ENCODE results near the gene NRDC. TPM values are rescaled to one million over a fixed set of nuclear protein-coding genes. Genes with fewer than 3 reads are reported as not detected.

Gene NRDC
- total RNA-seq, 4 donors from 2014 or later = 63.4 to 116 (median 87.1) TPM

DNA sequence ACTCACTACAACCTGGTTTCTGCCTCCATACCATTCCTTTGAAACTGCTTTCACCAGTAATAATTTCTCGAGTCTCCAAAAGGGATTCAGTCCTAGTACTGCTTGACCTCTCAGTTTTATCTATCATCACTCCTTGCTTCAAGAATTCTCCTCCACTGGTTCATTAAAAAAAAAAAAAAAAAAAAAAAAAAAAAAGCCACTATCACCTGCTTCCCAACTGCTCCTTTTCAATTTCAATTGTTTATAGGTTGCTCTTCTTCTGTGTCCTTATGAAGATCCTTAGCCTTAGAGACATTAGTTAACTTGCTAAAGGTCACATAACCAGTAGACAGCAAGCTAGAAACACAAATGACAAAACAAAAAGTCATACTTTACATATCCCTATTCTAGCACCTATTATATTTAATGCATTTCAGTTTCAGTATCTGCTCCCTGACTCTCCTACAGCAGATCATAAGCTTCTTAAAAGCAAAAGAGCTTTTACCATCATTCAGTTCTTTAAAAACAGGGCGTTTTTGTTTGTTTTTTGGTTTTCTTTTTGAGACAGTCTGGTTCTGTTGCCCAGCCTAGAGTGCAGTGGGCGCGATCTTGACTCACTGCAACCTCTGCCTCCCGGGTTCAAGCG lies 7.1 kb downstream of the NRDC start:
- no peaks in the 10 kb centered on the region for H3K36me3 ChIP-seq
- no peaks in the 10 kb centered on the region for H3K27me3 ChIP-seq
- H3K27ac ChIP-seq = no peak overlapping the region
- peaks cover 16 to 30% (median 26%) of the 10 kb centered on the region in 4 donors for H3K4me1 ChIP-seq
- WGBS, 2 donors (ENCODE audit: low coverage in 1 of 2) = 94% methylated on average over 2 to 6 of the region's 6 CpGs
- H3K9me3 ChIP-seq = no peaks in the 10 kb centered on the region
- in situ Hi-C loops (cut with MboI; ENCODE audit: low pct_ligation_motif_present in 1 of 4, low pct_unique_long_range_greater_than_20kb in 1 of 4, low sequenced_read_pairs in 3 of 4) = no loop called here
- TF ChIP-seq POLR2A (IDR thresholded peaks at IDR 0.05) = no peak
- TF ChIP-seq EP300 (IDR thresholded peaks at IDR 0.05; ENCODE audit: low read depth) = no peak
- TF ChIP-seq POLR2AphosphoS5 (IDR thresholded peaks at IDR 0.05) = no peak
- TF ChIP-seq, protein P1, sequence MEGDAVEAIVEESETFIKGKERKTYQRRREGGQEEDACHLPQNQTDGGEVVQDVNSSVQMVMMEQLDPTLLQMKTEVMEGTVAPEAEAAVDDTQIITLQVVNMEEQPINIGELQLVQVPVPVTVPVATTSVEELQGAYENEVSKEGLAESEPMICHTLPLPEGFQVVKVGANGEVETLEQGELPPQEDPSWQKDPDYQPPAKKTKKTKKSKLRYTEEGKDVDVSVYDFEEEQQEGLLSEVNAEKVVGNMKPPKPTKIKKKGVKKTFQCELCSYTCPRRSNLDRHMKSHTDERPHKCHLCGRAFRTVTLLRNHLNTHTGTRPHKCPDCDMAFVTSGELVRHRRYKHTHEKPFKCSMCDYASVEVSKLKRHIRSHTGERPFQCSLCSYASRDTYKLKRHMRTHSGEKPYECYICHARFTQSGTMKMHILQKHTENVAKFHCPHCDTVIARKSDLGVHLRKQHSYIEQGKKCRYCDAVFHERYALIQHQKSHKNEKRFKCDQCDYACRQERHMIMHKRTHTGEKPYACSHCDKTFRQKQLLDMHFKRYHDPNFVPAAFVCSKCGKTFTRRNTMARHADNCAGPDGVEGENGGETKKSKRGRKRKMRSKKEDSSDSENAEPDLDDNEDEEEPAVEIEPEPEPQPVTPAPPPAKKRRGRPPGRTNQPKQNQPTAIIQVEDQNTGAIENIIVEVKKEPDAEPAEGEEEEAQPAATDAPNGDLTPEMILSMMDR (IDR thresholded peaks at IDR 0.05) = no peak
- DNase-seq = no peak
- no peak overlapping the region for H3K4me3 ChIP-seq
- intact Hi-C loops (cut with DNase I; ENCODE audit: low total_unique reads) = no loop called here

DNA sequence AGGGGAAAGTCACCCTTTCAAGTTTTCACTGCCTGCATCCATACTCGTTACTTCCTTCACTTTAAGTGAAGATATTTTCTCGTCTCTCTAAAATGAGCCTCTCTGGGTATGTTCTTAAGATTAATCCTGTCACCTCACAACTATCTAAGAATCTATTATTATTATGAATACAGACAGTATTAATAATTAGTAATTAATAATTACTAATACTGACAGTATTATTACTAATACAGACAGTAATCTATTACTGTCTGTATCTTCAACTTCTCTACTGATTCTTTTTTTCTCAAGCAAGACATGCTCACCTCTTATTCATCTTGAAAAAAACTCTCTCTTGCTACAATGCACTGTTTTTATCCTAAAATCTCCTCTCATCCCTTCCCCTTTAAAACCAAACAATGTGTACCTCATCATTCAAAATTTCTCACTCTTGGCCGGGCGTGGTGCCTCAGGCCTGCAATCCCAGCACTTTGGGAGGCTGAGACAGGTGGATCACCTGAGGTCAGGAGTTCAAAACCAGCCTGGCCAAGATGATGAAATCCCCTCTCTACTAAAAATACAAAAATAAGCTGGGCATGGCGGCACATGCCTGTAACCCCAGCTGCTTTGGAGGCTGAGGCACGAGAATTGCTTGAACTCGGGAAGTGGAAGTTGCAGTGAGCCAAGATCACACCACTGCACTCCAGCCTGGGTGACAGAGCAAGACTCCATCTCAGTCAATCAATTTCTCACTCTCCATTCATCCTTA lies 7.8 kb downstream of the NRDC start:
- 90 to 95% methylated on average over 6 to 7 of the region's 7 CpGs for whole genome bisulfite sequencing, 2 donors (ENCODE audit: low coverage in 1 of 2)
- in situ Hi-C loops (cut with MboI; ENCODE audit: low pct_ligation_motif_present in 1 of 4, low pct_unique_long_range_greater_than_20kb in 1 of 4, low sequenced_read_pairs in 3 of 4) = no loop called here
- H3K27me3 ChIP-seq = no peaks in the 10 kb centered on the region
- no peaks in the 10 kb centered on the region for H3K9me3 ChIP-seq
- no peak overlapping the region for H3K4me3 ChIP-seq
- H3K36me3 ChIP-seq = no peaks in the 10 kb centered on the region
- no peak overlapping the region for H3K27ac ChIP-seq
- H3K4me1 ChIP-seq = peaks cover 11 to 30% (median 20%) of the 10 kb centered on the region in 4 donors
- DNase-seq = no peak
- intact Hi-C loops (cut with DNase I; ENCODE audit: low total_unique reads) = no loop called here
- no peak for TF ChIP-seq POLR2AphosphoS5 (IDR thresholded peaks at IDR 0.05)
- TF ChIP-seq, protein P1 (IDR thresholded peaks at IDR 0.05) = no peak
- TF ChIP-seq EP300 (IDR thresholded peaks at IDR 0.05; ENCODE audit: low read depth) = no peak
- no peak for TF ChIP-seq POLR2A (IDR thresholded peaks at IDR 0.05)

DNA sequence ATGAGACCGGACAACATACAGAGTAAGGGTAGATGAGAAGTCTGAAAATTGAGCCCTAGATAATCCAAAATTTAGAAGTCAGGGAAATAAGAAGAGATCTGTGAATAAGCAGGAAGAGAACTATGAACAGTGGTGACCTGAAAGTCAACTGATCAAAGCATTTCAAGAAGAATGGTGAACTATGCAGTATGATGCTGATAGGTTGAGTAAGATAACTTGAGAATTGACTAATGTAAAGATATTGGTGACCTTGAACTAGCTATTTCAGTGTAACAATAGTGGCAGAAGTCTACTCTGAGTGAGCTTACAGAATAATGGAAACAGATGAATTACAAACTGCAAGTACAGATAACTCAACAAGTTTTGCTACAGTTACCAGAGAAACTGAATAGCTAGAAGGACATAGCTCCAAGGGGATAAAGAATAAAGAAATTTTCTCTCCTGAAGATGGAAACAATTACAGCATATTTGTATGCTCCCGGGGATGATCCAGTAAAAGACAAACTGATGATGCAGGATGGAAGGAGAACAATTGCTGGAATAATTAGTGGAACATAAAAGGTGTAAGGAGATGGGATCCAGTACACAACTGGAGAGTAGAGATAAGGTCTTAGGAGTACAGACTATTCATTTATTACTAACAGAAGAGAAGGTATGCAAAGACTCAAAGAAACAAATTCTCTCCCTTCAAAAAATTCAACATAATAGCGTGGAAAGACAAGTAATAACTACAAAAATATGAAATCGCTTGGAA lies 10.9 kb downstream of the NRDC start:
- no peak for DNase-seq
- intact Hi-C loops (cut with DNase I; ENCODE audit: low total_unique reads) = no loop called here
- in situ Hi-C loops (cut with MboI; ENCODE audit: low pct_ligation_motif_present in 1 of 4, low pct_unique_long_range_greater_than_20kb in 1 of 4, low sequenced_read_pairs in 3 of 4) = no loop called here
- H3K27me3 ChIP-seq = no peaks in the 10 kb centered on the region
- H3K4me1 ChIP-seq = peaks cover 0 to 8% (median 6%) of the 10 kb centered on the region in 4 donors
- H3K36me3 ChIP-seq = no peaks in the 10 kb centered on the region
- H3K27ac ChIP-seq = no peak overlapping the region
- H3K4me3 ChIP-seq = no peak overlapping the region
- TF ChIP-seq EP300 (IDR thresholded peaks at IDR 0.05; ENCODE audit: low read depth) = no peak
- TF ChIP-seq POLR2AphosphoS5 (IDR thresholded peaks at IDR 0.05) = no peak
- TF ChIP-seq, protein P1 (IDR thresholded peaks at IDR 0.05) = no peak
- no peak for TF ChIP-seq POLR2A (IDR thresholded peaks at IDR 0.05)
- no peaks in the 10 kb centered on the region for H3K9me3 ChIP-seq
- 95 to 98% methylated on average over 4 of the region's 4 CpGs for WGBS, 2 donors (ENCODE audit: low coverage in 1 of 2)

DNA sequence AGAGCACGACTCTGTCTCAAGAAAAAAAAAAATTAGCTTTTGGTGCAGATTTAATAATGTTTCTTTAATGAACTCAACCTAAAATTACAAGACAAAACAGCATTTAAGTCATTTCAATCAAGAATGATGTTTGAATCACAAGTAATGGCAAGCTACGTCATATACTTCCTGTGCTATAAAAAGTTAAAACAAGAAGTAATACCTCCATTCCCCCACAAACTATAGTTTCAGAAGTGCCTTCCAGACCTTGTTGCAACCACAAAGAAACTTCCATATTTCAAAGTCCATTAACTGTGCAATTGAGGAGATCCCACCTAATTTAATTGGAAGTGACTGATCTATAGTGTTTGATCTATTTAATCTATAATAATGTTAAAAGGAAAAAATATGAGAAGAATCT lies 15.1 kb downstream of the NRDC start:
- no peaks in the 10 kb centered on the region for H3K9me3 ChIP-seq
- no peak for DNase-seq
- intact Hi-C loops (cut with DNase I; ENCODE audit: low total_unique reads) = no loop called here
- no peaks in the 10 kb centered on the region for H3K27me3 ChIP-seq
- H3K27ac ChIP-seq = no peak overlapping the region
- peaks cover 0 to 7% (median 0%) of the 10 kb centered on the region in 4 donors for H3K4me1 ChIP-seq
- TF ChIP-seq POLR2AphosphoS5 (IDR thresholded peaks at IDR 0.05) = no peak
- no peak for TF ChIP-seq POLR2A (IDR thresholded peaks at IDR 0.05)
- TF ChIP-seq, protein P1 (IDR thresholded peaks at IDR 0.05) = no peak
- TF ChIP-seq EP300 (IDR thresholded peaks at IDR 0.05; ENCODE audit: low read depth) = no peak
- H3K4me3 ChIP-seq = no peak overlapping the region
- H3K36me3 ChIP-seq = no peaks in the 10 kb centered on the region
- WGBS, 2 donors (ENCODE audit: low coverage in 1 of 2) = 82 to 91% methylated on average over 2 of the region's 2 CpGs
- in situ Hi-C loops (cut with MboI; ENCODE audit: low pct_ligation_motif_present in 1 of 4, low pct_unique_long_range_greater_than_20kb in 1 of 4, low sequenced_read_pairs in 3 of 4) = no loop called here
